GM06990 (cell line): ENCODE measurements around the gene CELF2.

Experiments used
- DNase-seq: peaks from one replicate; pipeline ENCODE4 v3.0.0-alpha.2; 2011; ENCODE audit not compliant: insufficient read length; ENCODE audit errors: extremely low read depth
- H3K27me3 ChIP-seq: replicated peaks from 2 replicates; pipeline ENCODE4 v1.6.0; 2011; ENCODE audit warnings: low read length; ENCODE audit not compliant: control insufficient read depth, insufficient read depth
- H3K36me3 ChIP-seq: 2 replicates; pipeline ENCODE4 v1.5.1; 2011; ENCODE audit warnings: low read length; ENCODE audit not compliant: control insufficient read depth, insufficient read depth
- H3K4me3 ChIP-seq: replicated peaks from 2 replicates; pipeline ENCODE4 v1.5.1; 2011; ENCODE audit warnings: low read depth, mild to moderate bottlenecking, control low read depth, low read length
- CTCF ChIP-seq: IDR thresholded peaks from 2 replicates; pipeline ENCODE4 v1.5.1; 2011; ENCODE audit warnings: low read length, control low read depth, mild to moderate bottlenecking, inconsistent platforms; ENCODE audit not compliant: insufficient read depth, poor library complexity, severe bottlenecking

The CELF2 gene

GRCh38 chr10:11337516-11337915 is 319.8 kb downstream of the CELF2 start:
- DNase-seq: no peak
- H3K4me3 ChIP-seq: no peak overlapping the region
- H3K36me3 ChIP-seq: peaks cover under 1% of the 10 kb centered on the region; the same call in 1 of the 2 replicates
- no peak for TF ChIP-seq CTCF
- no peaks in the 10 kb centered on the region for H3K27me3 ChIP-seq

- no peaks in the 10 kb centered on the region for H3K27me3 ChIP-seq
- TF ChIP-seq CTCF: no peak
- no peak for DNase-seq
- no peak overlapping the region for H3K4me3 ChIP-seq
- H3K36me3 ChIP-seq: no peaks in the 10 kb centered on the region
Observed at GRCh38 chr10:11338160-11338844, 320.6 kb downstream of the CELF2 start.

GRCh38 chr10:11339013-11339412 is 321.3 kb downstream of the CELF2 start:
- Histone ChIP-seq H3K36me3 (no peaks in the 10 kb centered on the region), H3K4me3 (no peak overlapping the region), H3K27me3 (no peaks in the 10 kb centered on the region)
- TF ChIP-seq CTCF: no peak
- no peak for DNase-seq

- no peaks in the 10 kb centered on the region for H3K27me3 ChIP-seq
- DNase-seq: no peak
- H3K4me3 ChIP-seq: no peak overlapping the region
- H3K36me3 ChIP-seq: no peaks in the 10 kb centered on the region
- no peak for TF ChIP-seq CTCF
Observed at GRCh38 chr10:11339660-11340059, 322.0 kb downstream of the CELF2 start.

DNA sequence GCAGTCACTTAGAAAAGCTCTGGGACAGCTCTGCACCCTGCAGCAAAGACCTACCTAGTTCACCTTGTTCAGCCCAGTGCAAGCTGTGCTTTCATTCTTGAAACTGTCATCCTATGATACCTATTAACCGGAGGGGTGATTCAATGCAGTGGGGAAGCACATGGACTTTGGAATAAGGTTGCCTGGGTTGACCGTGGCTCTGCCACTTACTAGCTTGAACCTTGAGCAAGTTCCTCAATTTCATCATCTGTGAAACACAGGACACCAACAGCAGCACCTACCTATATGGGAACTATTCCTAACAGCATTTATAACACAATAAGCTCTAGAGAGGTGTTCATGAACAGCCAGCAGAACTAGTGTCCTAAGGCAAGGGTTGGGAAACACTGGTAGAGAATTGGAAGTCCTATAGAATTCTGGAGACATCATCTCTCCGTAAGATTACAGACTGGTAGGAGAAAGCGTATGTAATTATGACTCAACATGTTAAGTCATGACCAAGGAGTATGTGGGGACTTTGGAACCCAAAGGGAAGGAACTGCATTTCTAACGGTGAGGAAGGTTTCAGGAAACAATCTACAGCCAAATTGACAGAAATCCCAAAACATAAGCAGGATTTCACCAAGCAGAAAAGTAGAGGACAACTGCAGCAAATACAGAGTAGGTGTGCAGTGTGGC is 323.8 kb downstream of the CELF2 start:
- no peaks in the 10 kb centered on the region for H3K36me3 ChIP-seq
- TF ChIP-seq CTCF: no peak
- no peak overlapping the region for H3K4me3 ChIP-seq
- no peaks in the 10 kb centered on the region for H3K27me3 ChIP-seq
- no peak for DNase-seq
